GM19351 (cell line): ENCODE measurements around the gene SPAAR.
"Not testable (repeated sequence)": the region's sequence is repeated elsewhere in the genome, so short reads cannot be mapped to it uniquely, and the experiment has no call there.

ENCODE experiments used
- ATAC-seq: cut with Tn5 transposase; IDR thresholded peaks from one replicate; pipeline ENCODE4 v1.9.1; 2021; ENCODE audit warnings: mild to moderate bottlenecking, moderate library complexity; ENCODE audit not compliant: unreplicated experiment

The SPAAR gene

DNA sequence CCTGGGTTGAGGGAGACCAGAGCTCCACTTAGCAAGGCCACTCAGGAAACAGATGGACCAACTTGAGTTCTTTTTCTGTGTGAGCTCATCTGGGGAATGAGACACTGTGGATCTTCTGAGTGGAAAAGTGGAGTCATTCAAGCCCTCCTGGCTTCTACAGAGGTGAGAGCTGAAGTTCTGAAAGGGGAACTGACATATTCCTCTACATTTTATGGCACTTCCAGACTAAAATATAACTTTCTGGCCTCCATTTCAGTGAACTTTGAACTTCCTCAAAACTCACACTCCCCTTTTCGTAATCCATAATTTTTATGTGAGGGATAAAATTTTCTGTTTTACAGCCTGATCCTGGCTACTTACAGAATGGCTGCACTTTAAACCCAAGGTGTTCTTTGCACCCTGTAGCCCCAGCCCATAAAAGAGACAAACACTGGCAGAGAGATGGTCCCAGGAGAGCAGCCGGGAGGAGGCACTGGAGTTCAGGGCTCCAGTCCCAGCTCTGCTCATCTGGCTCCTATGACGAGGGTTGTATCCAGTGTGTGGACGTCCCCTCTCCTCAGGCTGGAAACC is 10.8 kb downstream of the SPAAR start:
- ATAC-seq = no peak

DNA sequence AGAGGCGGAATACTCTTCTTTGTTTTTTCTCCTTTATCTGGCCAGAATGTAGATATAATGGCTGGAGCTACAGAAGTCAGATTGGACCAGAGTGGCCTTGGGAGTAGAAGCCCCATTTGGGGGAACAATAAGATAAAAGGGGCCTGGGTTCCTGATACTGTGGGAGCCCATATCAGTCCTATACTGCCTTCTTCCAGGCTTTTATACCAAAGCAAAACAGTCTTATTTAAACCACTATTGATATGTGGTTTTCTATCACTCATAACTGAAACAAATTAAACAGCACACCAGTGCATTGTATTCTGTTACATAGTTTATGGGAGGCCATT is 14.3 kb downstream of the SPAAR start:
- ATAC-seq = no peak

DNA sequence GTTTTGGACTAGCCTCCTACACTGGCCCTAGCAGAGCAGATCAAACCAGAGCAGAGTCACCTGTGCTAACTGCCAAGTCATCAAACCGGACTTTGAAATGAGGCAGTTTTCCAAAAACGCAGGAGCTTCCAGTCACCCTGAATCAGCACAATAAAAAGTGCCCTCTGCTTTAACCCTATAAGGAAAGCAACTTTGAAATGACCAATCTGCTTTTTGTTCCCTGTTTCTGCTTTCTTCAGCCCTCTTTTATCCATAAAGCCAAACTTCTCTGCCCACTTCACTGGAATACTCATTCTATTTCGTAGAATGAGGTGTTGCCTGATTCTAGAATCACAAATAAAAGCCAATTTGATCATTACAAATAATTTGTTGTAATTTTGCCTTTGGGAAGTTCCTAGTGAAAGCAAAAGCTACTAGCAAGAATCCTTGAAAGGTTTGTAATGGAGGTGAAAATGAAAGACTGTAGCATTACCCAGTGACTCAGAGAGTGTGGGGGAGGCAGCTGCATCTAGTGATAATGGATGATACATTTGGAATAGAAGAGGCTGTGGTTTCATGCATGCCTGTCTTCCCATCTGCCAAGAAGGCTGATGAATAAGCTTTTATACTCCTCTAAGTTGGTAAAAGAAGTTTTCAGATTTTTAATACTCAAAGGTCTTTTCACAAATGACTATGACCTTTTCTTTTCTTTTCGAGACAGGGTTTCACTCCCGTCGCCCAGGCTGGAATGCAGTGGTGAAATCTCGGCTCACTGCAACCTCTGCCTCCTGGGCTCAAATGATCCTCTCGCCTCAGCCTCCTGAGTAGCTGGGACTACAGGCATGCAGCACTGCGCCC is 14.9 kb downstream of the SPAAR start:
- no peak for ATAC-seq

DNA sequence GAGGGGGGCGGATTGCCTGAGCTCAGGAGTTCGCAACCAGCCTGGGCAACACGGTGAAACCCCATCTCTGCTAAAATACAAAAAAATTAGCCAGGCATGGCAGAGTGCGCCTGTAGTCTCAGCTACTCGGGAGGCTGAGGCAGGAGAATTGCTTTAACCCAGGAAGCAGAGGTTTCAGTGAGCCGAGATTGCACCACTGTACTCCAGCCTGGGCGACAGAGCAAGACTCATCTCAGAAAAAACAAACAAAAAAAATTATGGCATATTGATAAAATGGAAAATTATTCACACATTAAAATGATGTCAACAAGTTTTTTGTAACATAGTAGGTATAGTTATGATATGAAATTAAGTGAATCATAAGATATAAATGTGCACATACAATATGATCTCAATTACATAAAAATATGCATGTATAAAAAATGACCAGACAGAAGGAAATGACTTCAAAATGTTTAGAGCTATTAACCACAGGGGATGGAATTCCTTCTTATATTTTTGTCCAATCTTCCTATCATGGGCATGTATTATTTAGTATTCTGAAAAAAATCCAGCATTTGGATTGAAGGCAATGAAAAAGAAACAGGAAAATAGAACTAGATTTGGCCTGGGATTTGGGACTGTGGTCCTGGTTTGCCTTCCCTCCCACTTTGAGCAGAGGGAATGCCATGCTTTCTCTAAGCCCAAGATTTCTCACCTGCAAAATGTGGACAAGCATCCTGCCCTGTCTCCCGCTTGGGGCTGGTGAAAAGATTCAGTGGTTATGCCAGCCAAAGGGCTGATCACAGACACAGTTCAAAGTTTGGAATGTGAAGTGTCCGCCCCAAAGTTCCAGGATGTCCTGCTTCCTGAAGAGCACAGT is 19.5 kb downstream of the SPAAR start:
- ATAC-seq = no peak

DNA sequence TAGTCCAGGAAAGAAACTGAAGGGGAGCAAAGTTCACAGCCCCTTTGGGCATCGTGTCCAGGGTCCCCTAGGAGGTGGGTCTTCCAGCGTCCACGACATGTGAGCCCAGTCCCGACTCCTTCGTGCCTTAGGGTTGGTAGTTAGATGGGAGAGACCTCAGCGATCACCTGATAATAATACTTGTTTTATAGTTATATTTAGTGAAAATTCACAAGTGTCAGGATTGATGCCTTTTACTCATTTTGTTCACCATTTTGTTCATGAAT is 20.1 kb downstream of the SPAAR start:
- ATAC-seq = no peak

DNA sequence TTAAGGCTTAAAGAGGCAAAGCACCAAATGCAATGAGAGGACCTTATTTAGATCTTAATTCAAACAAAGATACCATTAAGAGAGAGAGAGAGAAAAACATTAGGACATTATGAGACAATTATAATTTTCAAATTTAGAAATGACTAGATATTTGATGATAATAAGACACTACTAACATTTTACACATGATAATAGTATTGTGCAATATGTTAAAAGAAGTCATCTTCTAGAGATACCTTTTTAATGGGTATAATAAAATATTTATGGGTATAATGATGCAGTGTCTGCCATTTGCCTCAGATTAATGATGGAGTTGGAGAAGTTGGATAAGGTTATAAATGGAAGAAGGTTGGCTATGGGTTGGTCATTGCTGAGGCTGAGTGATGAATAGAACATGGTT is 21.2 kb downstream of the SPAAR start:
- no peak for ATAC-seq

DNA sequence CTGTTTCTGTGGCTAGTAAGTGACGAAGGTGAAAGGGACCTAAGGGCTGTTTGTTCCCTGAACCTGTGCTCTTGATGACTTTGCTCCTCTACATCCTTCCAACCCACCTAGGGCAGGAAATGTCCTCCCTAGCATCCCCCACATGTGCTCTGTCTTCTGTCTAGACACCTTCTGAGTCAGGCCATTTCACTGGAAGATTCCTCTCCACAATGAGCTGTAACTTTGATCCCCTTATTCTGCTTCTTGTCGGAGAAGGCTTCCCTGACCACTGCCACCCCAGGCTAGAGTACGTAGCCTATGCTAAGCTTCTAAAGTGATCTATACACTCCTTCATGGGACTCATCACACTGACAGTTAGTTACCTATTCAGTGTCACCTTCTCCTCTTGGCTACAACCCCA is 21.7 kb downstream of the SPAAR start:
- no peak for ATAC-seq

DNA sequence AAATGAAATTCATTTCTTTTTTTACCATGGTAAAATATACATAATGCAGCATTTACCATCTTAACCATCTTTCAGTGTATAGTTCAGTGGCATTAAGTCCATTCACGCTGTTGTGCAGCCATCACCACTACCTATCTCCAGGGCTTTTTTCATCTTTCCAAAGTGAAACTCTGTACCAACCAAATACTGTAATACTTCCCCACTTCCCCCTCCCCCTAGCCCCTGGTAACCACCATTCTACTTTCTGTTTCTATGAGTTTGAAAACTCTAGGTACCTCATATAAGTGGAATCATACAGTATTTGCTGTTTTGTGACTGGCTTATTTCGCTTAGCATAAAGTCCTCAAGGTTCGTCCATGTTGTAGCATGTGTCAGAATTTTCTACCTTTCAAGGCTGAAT is 23.4 kb downstream of the SPAAR start:
- ATAC-seq = no peak

DNA sequence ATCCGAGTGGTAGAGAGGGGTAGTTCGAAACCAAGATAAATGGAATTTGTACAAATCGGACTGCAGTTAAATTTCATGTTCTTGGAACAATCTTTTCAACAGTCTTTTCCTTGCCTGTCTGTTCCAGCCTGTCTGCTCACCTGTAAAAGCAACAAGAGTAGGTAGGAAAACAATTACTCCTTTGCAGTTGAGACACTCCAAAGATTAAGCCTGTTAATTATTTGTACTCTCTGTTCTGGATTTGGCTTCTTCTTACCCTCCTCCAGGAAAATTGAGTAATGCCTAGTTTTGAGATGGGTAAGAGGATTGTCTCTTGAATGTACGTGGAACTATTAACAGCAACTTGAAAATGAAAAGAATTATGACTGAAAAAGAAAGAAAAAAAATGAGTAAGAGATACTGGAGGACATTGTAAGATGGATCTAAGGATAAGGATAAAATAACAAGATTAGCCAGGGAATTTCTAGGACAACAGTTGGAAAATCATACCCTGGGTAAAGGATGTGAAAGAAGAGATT is 24.3 kb downstream of the SPAAR start:
- no peak for ATAC-seq

DNA sequence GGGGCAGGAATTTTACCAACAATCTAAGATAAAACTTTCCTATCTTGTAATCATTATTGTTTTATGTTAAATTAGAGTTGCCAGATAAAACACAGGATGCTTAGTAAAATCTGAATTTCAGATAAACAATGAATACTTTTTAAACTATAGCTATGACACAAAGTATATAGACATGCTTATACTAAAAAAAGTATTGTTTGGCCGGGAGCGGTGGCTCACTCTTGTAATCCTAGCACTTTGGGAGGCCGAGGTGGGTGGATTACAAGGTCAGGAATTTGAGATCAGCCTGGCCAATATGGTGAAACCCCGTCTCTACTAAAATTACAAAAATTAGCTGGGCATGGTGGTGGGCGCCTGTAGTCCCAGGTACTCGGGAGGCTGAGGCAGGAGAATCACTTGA is 24.8 kb downstream of the SPAAR start:
- not testable (repeated sequence) for ATAC-seq

DNA sequence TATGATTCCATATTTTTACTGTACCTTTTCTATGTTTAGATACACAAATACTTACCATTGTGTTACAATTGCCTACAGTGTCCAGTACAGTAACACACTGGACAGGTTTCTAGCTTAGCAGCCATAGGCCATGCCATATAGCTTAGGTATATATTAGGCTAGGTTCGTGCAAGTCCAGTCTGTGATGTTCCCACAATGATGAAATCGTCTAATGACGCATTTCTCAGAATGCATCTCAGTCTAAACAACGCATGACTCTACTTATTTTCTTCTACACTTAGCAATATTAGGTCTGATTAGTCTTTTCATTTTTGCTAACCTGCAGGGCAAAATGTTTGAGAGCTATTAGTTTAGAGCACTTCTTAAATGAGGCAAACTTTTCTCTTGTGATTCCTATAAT is 26.0 kb downstream of the SPAAR start:
- ATAC-seq = no peak

DNA sequence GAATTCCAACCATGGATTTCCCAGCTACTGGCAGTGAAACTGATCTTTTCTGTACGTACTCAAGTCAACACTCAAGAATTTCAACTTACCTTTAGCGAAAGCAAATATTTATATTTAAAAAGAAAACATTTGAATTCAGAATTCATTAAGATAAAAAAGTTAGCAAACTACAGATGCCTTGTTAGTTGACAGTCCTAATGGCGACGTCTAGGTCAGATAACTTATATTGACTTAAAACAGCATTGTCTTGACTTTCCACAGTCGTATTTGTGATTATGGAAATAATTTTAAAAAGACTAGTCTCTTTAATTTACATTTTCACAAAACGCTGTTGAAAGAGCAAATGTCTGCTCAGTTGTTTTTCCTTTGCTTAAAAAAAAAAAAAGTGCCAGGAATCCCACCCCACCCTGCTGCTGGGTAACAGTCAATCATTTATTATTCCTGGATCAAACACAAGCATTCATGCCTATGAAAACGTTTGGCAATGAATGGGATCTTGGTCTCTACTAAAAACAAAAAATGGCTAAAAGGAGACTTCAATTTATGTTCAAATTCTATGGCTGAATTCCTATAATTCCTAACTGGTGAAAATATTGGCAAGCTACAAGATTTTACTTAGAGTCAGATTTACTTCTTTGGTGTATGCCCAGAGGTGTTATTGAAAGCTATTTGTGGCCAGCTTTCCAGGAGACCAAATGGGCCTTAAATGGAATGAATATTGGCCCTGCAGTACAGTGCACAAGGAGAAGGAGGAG is 26.6 kb downstream of the SPAAR start:
- ATAC-seq = no peak

DNA sequence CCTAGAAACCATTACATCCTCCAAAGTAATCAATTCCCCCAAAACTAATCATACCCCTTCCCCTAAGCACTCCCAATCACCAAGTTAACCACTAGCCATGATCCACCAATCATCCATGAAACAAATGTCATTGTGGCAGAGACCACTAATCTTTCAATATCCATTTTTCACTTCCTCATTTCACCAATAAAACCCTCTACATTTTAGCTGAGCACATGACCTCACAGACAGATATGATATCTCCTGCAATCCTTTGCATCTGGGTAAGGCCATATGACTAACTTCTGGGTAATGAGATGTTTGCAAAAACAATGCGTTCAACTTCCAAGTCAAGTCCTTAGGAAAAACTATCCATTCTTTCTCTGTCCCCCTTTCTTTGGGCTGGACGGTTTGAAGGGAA is 27.9 kb downstream of the SPAAR start:
- no peak for ATAC-seq

DNA sequence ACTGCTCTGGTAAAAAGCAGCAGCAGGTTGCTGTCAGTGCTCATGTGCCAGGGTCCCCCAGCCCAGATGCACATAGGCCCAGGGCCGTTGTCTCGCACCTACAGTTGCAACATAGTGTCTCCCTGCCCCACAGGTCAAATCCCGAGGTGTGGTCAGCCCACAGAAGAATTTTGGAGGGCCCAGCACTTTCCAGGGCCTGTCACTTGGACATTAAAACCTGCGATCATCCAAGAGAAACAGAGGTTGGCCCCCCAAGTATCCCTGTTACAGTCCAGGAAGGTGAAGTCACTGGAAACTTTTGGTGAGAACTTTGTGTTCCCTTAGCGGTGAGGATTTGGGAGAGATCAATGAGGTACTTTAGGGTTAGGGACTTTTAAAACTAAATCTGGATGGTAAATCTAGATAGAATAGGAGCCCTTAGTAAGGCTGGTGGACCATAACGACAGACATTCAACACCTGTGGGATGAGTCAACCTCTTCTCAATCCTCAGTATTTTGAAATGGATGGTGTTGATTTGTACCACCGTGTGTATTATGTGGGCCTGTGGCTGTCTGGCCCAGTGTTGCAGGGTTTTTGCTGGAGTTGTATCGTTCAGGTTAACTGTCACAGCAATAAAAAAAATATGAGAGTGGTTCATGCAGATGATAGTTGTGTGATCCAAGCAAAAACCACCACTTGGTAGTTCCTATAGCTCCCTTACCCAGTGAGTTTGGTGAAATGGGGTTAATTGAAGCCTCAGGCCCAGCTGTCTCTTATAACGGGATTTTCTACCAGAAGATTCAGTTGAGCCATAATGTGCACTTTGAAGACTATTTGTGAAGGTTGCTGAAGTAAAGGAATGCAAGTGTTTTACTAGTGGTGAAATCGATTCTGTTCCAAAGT is 29.4 kb downstream of the SPAAR start:
- ATAC-seq = no peak

DNA sequence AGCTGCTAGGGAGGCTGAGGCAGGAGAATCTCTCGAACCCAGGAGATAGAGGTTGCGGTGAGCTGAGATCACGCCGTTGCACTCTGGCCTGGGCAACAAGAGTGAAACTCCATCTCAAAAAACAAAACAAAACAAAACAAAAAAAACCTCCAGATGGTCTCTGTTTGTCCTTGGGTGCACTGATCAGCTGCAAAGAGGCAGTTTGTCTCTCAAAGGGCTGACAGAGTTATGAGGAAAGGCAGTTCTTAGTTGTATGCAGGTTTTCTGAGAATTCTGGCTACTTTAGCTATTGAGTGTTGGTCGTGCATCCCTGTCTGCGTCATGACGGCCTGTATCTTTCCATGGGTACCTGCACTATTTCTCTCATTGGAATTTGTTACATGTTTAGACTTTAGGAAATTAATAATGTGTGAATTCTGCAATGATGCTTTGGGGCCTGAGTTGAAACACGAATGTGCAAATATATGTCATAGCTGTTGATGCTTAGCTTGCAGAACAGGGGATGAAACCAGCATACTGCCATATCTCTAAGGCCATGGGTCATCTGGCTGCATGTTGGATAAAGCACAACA is 30.5 kb downstream of the SPAAR start:
- ATAC-seq = no peak

DNA sequence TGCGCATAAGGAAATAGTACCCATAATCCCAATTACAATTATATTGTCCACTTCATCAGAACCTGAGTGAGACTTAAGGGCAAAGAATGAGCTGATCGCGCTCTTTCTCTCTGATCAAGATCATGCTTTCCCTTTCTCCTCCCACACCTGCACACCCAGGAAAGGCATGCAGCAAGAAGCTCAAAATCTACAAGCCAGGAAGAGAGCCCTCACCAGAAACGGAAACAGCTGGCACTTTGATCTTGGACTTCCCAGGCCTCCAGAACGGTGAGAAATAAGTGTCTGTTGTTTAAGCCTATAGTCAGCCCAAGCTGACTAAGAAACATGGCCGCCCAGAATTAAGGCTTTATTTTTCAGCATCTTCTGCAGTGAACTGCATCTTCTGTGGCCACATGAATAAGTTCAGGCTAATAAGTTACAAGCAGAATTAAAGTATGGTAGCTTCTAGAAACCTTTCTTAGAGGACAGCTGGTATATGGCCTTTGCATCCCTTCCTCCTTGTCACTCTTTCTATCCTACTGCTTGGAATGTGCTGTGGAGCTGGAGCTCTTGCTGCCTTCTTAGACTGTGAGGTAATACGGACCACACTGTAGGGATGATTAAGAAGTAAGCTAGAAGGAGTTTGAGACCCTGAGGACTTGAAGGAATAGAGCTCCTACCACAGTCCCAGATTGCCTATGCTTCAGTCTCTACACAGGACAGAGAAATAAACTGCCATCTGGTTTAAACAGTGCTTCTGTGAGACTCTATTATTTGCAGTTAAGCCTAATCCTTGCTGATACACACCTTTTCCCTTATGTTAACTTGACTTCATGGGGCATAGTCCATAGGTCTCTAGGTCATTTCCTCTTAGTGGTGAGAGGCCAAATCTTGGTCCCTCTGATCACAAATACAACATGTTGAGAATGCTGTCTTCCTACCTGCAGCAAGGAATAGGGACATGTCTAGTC is 31.4 kb downstream of the SPAAR start:
- no peak for ATAC-seq

DNA sequence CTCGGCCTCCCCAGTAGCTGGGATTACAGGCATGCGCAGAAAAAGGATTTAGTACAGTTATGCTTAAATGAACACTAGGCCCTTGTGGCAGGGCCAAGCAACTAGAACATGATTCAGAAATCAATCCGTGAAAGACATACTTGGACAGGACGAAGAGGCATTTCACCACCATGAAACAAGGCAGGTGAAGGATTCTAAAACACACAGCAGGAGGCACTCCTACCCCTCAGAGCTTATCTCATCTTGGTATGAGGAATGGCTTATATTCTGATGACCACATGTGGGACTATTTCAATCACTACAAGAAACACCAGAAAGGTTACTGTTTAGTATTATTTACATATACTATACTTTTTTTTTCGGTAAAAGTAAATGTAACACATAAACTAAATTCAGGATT is 33.0 kb downstream of the SPAAR start:
- ATAC-seq = no peak

DNA sequence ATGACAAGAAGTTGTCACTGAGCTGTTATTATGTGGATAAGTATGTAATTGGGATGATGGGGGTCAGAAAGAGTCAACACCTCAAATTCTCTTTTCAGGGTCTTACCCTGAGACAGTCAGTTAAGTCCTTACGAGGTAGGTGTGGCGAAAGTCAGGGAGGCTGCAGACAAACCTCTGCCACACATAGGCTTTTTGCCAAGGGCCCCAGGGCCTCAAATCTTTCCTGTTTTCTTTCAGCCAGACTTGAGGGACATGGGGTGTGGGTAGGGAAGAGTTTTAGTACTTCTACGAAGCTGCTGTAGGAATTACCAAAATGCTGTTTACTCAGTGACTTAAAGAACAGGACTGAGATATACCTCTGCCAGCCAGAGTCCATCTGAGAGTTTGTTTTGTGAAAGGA is 34.9 kb downstream of the SPAAR start:
- ATAC-seq = no peak

DNA sequence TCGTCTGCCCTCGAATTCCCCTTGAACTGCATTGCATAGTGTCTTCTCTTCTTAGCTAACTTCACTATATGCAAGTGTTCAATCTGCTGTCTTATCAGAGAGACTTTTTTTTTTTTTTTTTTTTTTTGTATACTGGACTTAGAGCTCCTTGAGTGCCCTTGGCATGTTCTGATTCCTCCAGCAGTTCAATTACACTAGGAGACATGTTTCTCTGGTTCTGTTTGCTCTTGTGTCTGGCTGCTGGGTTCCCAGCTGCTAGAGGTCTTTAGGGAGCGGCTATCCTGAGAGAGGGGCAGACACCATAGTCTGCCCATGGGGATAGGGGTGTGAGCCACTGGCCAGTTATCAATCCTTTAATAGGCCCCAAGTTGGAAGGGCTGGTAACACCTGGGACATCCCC is 35.6 kb downstream of the SPAAR start:
- no peak for ATAC-seq
